Body of pancreas (tissue), 4 donors: ENCODE measurements around the gene PKP3. TPM values are rescaled to one million over a fixed set of nuclear protein-coding genes. Genes with fewer than 3 reads are reported as not detected.
"Not testable (repeated sequence)": the region's sequence is repeated elsewhere in the genome, so short reads cannot be mapped to it uniquely, and the experiment has no call there.

Experiments
- ATAC-seq: fragments of 150-250 bp; one replicate; pipeline ENCODE4 v1.9.1; 2016
- DNase-seq, 4 donors: peaks; one replicate each; pipeline ENCODE4 v3.0.0-alpha.2; 2019
- H3K27ac ChIP-seq, 4 donors: fragments of 200-600 bp; sonication (generic); 1 replicate in 3 of 4; 2 replicates in 1 of 4; pipeline versions ENCODE4 v1.5.1 to v1.6.1; 2016 to 2019; ENCODE audit warnings: mild to moderate bottlenecking in 1 of 4, mixed read lengths in 1 of 4, moderate library complexity in 1 of 4
- H3K27me3 ChIP-seq, 2 donors: fragments of 200-600 bp; sonication (generic); one replicate each; pipeline ENCODE4 v1.6.0; 2016; ENCODE audit warnings: mild to moderate bottlenecking in 1 of 2
- H3K36me3 ChIP-seq, 2 donors: fragments of 200-600 bp; sonication (generic); replicated peaks in 1 of 2; 2 replicates each; pipeline ENCODE4 v1.5.1; 2016; ENCODE audit warnings: low read depth in 2 of 2; ENCODE audit not compliant: insufficient read depth in 1 of 2
- H3K4me1 ChIP-seq: fragments of 200-600 bp; sonication (generic); one replicate; pipeline ENCODE4 v1.6.0; 2016
- H3K4me3 ChIP-seq, 2 donors: fragments of 200-600 bp; sonication (generic); 1 replicate in 1 of 2; 2 replicates in 1 of 2; pipeline ENCODE4 v1.5.1; 2016 to 2019
- H3K9me3 ChIP-seq, 3 donors: fragments of 200-600 bp; sonication (generic); 1 replicate in 2 of 3; 2 replicates in 1 of 3; pipeline ENCODE4 v1.5.1; 2016
- CTCF ChIP-seq, 7 experiments: fragments of 450-650 bp in 4 of 7; fragments of 200-600 bp in 3 of 7; sonication (generic) in 3 of 7; IDR thresholded peaks; one replicate each; pipeline ENCODE4 v1.5.1; 2016 to 2019; ENCODE audit warnings: antibody characterized with exemption in 7 of 7
- POLR2A ChIP-seq, 3 donors: fragments of 450-650 bp; IDR thresholded peaks; one replicate each; pipeline ENCODE4 v1.6.1; 2016; ENCODE audit warnings: antibody characterized with exemption in 3 of 3, mild to moderate bottlenecking in 2 of 3
- WGBS, 2 donors: methylation state at CpG; one replicate each; pipeline ENCODE4 v1.1.5; 2017; 5-methylcytosine and 5-hydroxymethylcytosine counted together
- intact Hi-C: fragments of 100-400 bp; cut with DNase I; formaldehyde crosslinking; loops from one replicate; pipeline ENCODE4 v1.15.1; 2023
- total RNA-seq, 2 donors: library from RNA; depleted of rRNA; stranded (reverse); fragments of >200 nt; gene quantifications; one replicate each; pipeline ENCODE4 v1.1.0, GENCODE V29; 2016

Gene PKP3
- total RNA-seq, 2 donors from 2014 or later, result 46.2 to 48.8 TPM

- Histone ChIP-seq H3K36me3 (no peaks in the 10 kb centered on the region), H3K27ac (no peak overlapping the region), H3K4me1 (no peaks in the 10 kb centered on the region), H3K9me3 (no peaks in the 10 kb centered on the region), H3K27me3 (no peaks in the 10 kb centered on the region), H3K4me3 (no peak overlapping the region)
- 89 to 98% methylated on average over 13 to 20 of the region's 20 CpGs for WGBS, 2 donors
- ATAC-seq (no peak), DNase-seq (no peak)
- intact Hi-C loops, result no loop called here
- TF ChIP-seq CTCF (IDR thresholded peaks at IDR 0.05), result no peak
- TF ChIP-seq POLR2A (IDR thresholded peaks at IDR 0.05), result no peak
Observed at GRCh38 chr11:432501-433100, 38.6 kb downstream of the PKP3 start.

DNA sequence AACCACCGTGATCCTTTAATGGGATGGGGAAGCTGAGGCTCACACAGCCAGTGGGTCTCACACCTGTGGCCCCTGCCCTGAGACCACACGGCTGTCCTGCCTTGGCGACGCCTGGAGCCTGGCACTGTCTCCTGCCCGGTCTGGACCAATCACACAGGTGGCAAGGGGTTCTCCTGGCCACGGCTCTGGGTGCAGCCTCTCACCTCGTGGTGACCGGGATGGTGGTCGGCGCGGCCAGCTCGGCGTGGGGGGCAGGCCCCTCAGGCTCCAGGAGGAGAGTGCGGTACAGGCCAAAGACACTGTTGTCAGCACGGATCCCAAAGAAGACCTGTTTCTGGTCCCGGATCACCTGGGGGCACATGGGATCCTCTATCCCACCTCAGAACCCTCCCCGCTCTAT, 39.1 kb downstream of the PKP3 start:
- ATAC-seq (no peak), DNase-seq (no peak)
- H3K36me3 ChIP-seq, result no peaks in the 10 kb centered on the region
- intact Hi-C loops, result no loop called here
- WGBS, 2 donors, result 91 to 93% methylated on average over 7 to 17 of the region's 17 CpGs
- no peak overlapping the region for H3K4me3 ChIP-seq
- TF ChIP-seq POLR2A (IDR thresholded peaks at IDR 0.05), result no peak
- TF ChIP-seq CTCF (IDR thresholded peaks at IDR 0.05), result no peak
- H3K27ac ChIP-seq, result no peak overlapping the region
- H3K27me3 ChIP-seq, result no peaks in the 10 kb centered on the region
- H3K9me3 ChIP-seq, result no peaks in the 10 kb centered on the region
- no peaks in the 10 kb centered on the region for H3K4me1 ChIP-seq

DNA sequence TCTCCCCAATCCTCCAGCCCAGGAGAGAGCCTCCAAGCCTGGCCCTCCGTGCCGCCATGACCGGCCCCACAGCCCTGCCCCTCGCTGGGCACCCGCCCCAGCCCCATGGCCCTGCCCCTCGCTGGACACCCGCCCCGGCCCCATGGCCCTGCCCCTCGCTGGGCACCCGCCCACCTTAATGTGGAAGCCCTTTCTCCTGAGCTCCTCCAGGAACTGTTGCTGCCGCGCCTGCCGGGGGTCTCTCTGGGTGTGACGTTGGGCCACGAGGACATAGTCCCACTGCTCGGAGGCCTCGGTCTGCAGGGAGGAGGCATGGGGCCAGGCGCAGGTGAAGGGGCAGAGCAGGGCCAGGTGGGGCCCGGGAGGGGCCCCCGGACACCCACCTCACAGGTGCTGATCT, 39.6 kb downstream of the PKP3 start:
- H3K36me3 ChIP-seq, result no peaks in the 10 kb centered on the region
- DNase-seq, result no peak
- ATAC-seq, result no peak
- no peaks in the 10 kb centered on the region for H3K4me1 ChIP-seq
- intact Hi-C loops, result no loop called here
- H3K9me3 ChIP-seq, result no peaks in the 10 kb centered on the region
- WGBS, 2 donors, result 88 to 89% methylated on average over 11 to 18 of the region's 20 CpGs
- TF ChIP-seq POLR2A (IDR thresholded peaks at IDR 0.05), result no peak
- TF ChIP-seq CTCF (IDR thresholded peaks at IDR 0.05), result no peak
- H3K4me3 ChIP-seq, result no peak overlapping the region
- H3K27me3 ChIP-seq, result no peaks in the 10 kb centered on the region
- H3K27ac ChIP-seq, result no peak overlapping the region

- H3K27me3 ChIP-seq, result no peaks in the 10 kb centered on the region
- H3K4me3 ChIP-seq, result no peak overlapping the region
- H3K9me3 ChIP-seq, result no peaks in the 10 kb centered on the region
- H3K4me1 ChIP-seq, result no peaks in the 10 kb centered on the region
- no peak for TF ChIP-seq POLR2A (IDR thresholded peaks at IDR 0.05)
- no peak for TF ChIP-seq CTCF (IDR thresholded peaks at IDR 0.05)
- no peak overlapping the region for H3K27ac ChIP-seq
- ATAC-seq (no peak), DNase-seq (no peak)
- WGBS, 2 donors, result 92 to 100% methylated on average over 4 to 16 of the region's 16 CpGs
- intact Hi-C loops, result no loop called here
- no peaks in the 10 kb centered on the region for H3K36me3 ChIP-seq
Observed at GRCh38 chr11:434496-434895, 40.5 kb downstream of the PKP3 start.

- H3K36me3 ChIP-seq, intact Hi-C loops, H3K4me3 ChIP-seq, ATAC-seq, H3K4me1 ChIP-seq, H3K9me3 ChIP-seq, H3K27ac ChIP-seq, H3K27me3 ChIP-seq, DNase-seq: not testable (repeated sequence)
- WGBS, 2 donors, result 87 to 100% methylated on average over 1 of the region's 1 CpG
Observed at GRCh38 chr11:434999-435740, 41.2 kb downstream of the PKP3 start.
